ENCODE results near the gene AMT.

- TF ChIP-seq EZH2 (IDR thresholded peaks at IDR 0.05) (no peak), POLR2AphosphoS5 (IDR thresholded peaks at IDR 0.05; ENCODE audit: borderline replicate concordance, low read depth, low read length) (no peak), FOXP2 (optimal IDR thresholded peaks at IDR 0.05; ENCODE audit: control extremely low read depth, extremely low read length, insufficient read depth) (no peak)
Measured at GRCh38 chr3:49466085-49466484, 43.8 kb upstream of the AMT start.

All from SK-N-MC (cell line).